ENCODE measurements around the gene LZTS3. TPM values are rescaled to one million over a fixed set of nuclear protein-coding genes. Genes with fewer than 3 reads are reported as not detected.
A peak's percentile ranks its signal among the peaks of the same experiment; 100 is the strongest.

The LZTS3 gene
- total and polyA plus RNA-seq, 2 of the 8 experiments (the other 6 are each of a cell fraction or from before 2014, with no cell fraction given) = 31.8 to 33.5 TPM

GRCh38 chr20:3190681-3191111 is 17.3 kb upstream of the LZTS3 start (continued):
- TF ChIP-seq RXRA (IDR thresholded peaks at IDR 0.05; ENCODE audit: insufficient read depth, low read depth, low read length) = no peak
- no peak for TF ChIP-seq EP300 (IDR thresholded peaks at IDR 0.05; ENCODE audit: borderline replicate concordance in 1 of 2, low read depth in 2 of 2, low read length in 2 of 2)
- 0 out of 4 replicates have a peak, but pooled peaks of 1 of the 2 experiments have one; percentile 18 for TF ChIP-seq RAD21 (IDR thresholded peaks at IDR 0.05 in 1 of 2, conservative IDR thresholded peaks at IDR 0.05 in 1 of 2; ENCODE audit: low read depth in 2 of 2, low read length in 2 of 2)

Measured in H1 (cell line).